B cell (primary cell): ENCODE results near the gene MAN1A2. TPM values are rescaled to one million over a fixed set of nuclear protein-coding genes. Genes with fewer than 3 reads are reported as not detected.

Experiments used
- ATAC-seq: fragments of 200-7000 bp; cut with Tn5 transposase; one replicate; pipeline ENCODE4 v1.10.0; 2021; ENCODE audit warnings: low read depth, mild to moderate bottlenecking, moderate number of reproducible peaks, moderate library complexity
- CTCF ChIA-PET: fragments of 350-600 bp; sonication (Branson Sonifier 250); formaldehyde crosslinking; loops from one replicate; lab custom pipeline; 2021; ENCODE audit warnings: antibody characterized with exemption, inconsistent platforms; lab: Charles Lee
- POLR2A ChIA-PET: fragments of 350-600 bp; sonication (Branson Sonifier 250); formaldehyde crosslinking; loops from one replicate; lab custom pipeline; 2021; ENCODE audit warnings: antibody characterized with exemption; lab: Charles Lee
- DNase-seq: peaks from one replicate; pipeline ENCODE4 v3.0.0; 2013
- H2AFZ ChIP-seq: 2 replicates; pipeline ENCODE4 v1.6.1; 2012; ENCODE audit warnings: mild to moderate bottlenecking, low read depth, low read length; ENCODE audit not compliant: insufficient read depth, poor library complexity, severe bottlenecking
- H3K27ac ChIP-seq, 2 donors: 1 replicate in 1 of 2; 2 replicates in 1 of 2; pipeline ENCODE4 v1.5.1; 2012 to 2013; ENCODE audit warnings: low read length in 2 of 2, mild to moderate bottlenecking in 2 of 2, moderate library complexity in 1 of 2
- H3K27me3 ChIP-seq, 4 experiments: fragments of 200-600 bp in 1 of 4; sonication (generic) in 1 of 4; replicated peaks in 1 of 4; 1 replicate in 2 of 4; 2 replicates in 2 of 4; pipeline versions ENCODE4 v1.6.1 to v1.7.0; 2013 to 2016; ENCODE audit warnings: low read length in 3 of 4, mild to moderate bottlenecking in 2 of 4, mixed read lengths in 1 of 4, moderate library complexity in 1 of 4; ENCODE audit not compliant: insufficient read depth in 4 of 4, control insufficient read depth in 3 of 4; ENCODE audit errors: control extremely low read depth in 1 of 4
- H3K36me3 ChIP-seq, 2 experiments: replicated peaks in 1 of 2; 1 replicate in 1 of 2; 2 replicates in 1 of 2; pipeline versions ENCODE4 v1.6.1 to v1.7.1; 2013; ENCODE audit warnings: low read length in 1 of 2; ENCODE audit not compliant: insufficient read depth in 2 of 2, control insufficient read depth in 1 of 2; ENCODE audit errors: control extremely low read depth in 1 of 2, extremely low read depth in 1 of 2
- H3K4me1 ChIP-seq, 2 donors: fragments of 200-600 bp in 1 of 2; sonication (generic) in 1 of 2; 1 replicate in 1 of 2; 2 replicates in 1 of 2; pipeline versions ENCODE4 v1.5.1 to v1.6.1; 2013 to 2017; ENCODE audit warnings: low read length in 2 of 2; ENCODE audit not compliant: control insufficient read depth in 2 of 2, insufficient read depth in 2 of 2
- H3K4me2 ChIP-seq: replicated peaks from 2 replicates; pipeline ENCODE3; 2012; ENCODE audit warnings: mild to moderate bottlenecking, low read depth, low read length; ENCODE audit not compliant: poor library complexity, severe bottlenecking
- H3K4me3 ChIP-seq, 5 experiments: fragments of 200-600 bp in 1 of 5; sonication (generic) in 1 of 5; 1 replicate in 3 of 5; 2 replicates in 2 of 5; pipeline versions ENCODE4 v1.5.1 to v1.7.0; 2011 to 2016; ENCODE audit warnings: low read length in 4 of 5, mild to moderate bottlenecking in 4 of 5, low read depth in 2 of 5, control low read depth in 1 of 5, moderate library complexity in 1 of 5; ENCODE audit not compliant: insufficient read depth in 1 of 5; ENCODE audit errors: control extremely low read depth in 1 of 5, extremely low read depth in 1 of 5
- H3K79me2 ChIP-seq: fragments of 200-600 bp; sonication (generic); one replicate; pipeline ENCODE4 v1.6.0; 2016; ENCODE audit warnings: low read length; ENCODE audit not compliant: control insufficient read depth, insufficient read depth
- H3K9ac ChIP-seq: fragments of 200-600 bp; sonication (generic); 2 replicates; pipeline ENCODE4 v1.6.1; 2017; ENCODE audit warnings: mild to moderate bottlenecking, low read length, moderate library complexity
- H3K9me3 ChIP-seq, 3 donors: one replicate each; pipeline versions ENCODE4 v1.6.1 to v1.7.1; 2013; ENCODE audit warnings: low read length in 2 of 3; ENCODE audit not compliant: control insufficient read depth in 2 of 3, insufficient read depth in 1 of 3; ENCODE audit errors: control extremely low read depth in 1 of 3
- H4K20me1 ChIP-seq: 2 replicates; pipeline ENCODE4 v1.6.0; 2012; ENCODE audit warnings: mild to moderate bottlenecking, low read length; ENCODE audit not compliant: insufficient read depth, control insufficient read depth, poor library complexity, severe bottlenecking
- H3K27ac Mint-ChIP-seq: one replicate; pipeline ENCODE4 v1.8.0; 2021; ENCODE audit warnings: mixed read lengths
- H3K27me3 Mint-ChIP-seq: one replicate; pipeline ENCODE4 v1.8.0; 2021; ENCODE audit warnings: mixed read lengths
- H3K4me1 Mint-ChIP-seq: one replicate; pipeline ENCODE4 v1.8.0; 2021; ENCODE audit warnings: mixed read lengths
- H3K4me3 Mint-ChIP-seq: one replicate; pipeline ENCODE4 v1.8.0; 2021; ENCODE audit warnings: mixed read lengths
- H3K9me3 Mint-ChIP-seq: one replicate; pipeline ENCODE4 v1.8.0; 2022; ENCODE audit warnings: mixed read lengths; ENCODE audit not compliant: insufficient read depth
- CTCF ChIP-seq: fragments of 200-600 bp; IDR thresholded peaks from one replicate; pipeline ENCODE4 v1.8.0; 2022; ENCODE audit warnings: antibody characterized with exemption, mild to moderate bottlenecking
- EZH2 ChIP-seq: IDR thresholded peaks from 2 replicates; pipeline ENCODE4 v1.6.1; 2012; ENCODE audit warnings: borderline replicate concordance, low read depth, mild to moderate bottlenecking, moderate library complexity, low read length; ENCODE audit not compliant: insufficient read depth, poor library complexity, severe bottlenecking
- WGBS: methylation state at CpG from one replicate; pipeline ENCODE4 v1.1.5; 2013; ENCODE audit warnings: missing lambda C conversion rate; ENCODE audit not compliant: insufficient coverage; 5-methylcytosine and 5-hydroxymethylcytosine counted together
- intact Hi-C: fragments of 100-400 bp; cut with micrococcal nuclease; formaldehyde crosslinking; loops from one replicate; pipeline ENCODE4 v1.10.0; 2022
- polyA plus RNA-seq: library from polyadenylated mRNA; depleted of rRNA; stranded (reverse); fragments of >200 nt; gene quantifications from 2 replicates; pipeline ENCODE4 v1.2.3, GENCODE V29; 2012
- total RNA-seq, 2 donors: library from RNA; stranded (reverse); fragments of 120-200 nt in 1 of 2; gene quantifications; 1 replicate in 1 of 2; 2 replicates in 1 of 2; pipeline versions ENCODE4 v1.2.3 to v1.2.4, GENCODE V29; 2013 to 2022

The MAN1A2 gene
- total and polyA plus RNA-seq, 2 donors (not counting 1 experiment from before 2014, with no cell fraction given), result 4.6 to 55.6 TPM

- H3K27ac ChIP-seq, result no peak overlapping the region
- ChIA-PET POLR2A (no interaction called here), CTCF (no interaction called here)
- H3K4me3 ChIP-seq, result no peak overlapping the region
- H3K4me2 ChIP-seq, result no peak overlapping the region
- WGBS, result 91% methylated on average over 8 of the region's 8 CpGs
- H3K4me1 ChIP-seq, result peaks cover 3 to 6% of the 10 kb centered on the region in 2 donors
- H3K9ac ChIP-seq, result no peak overlapping the region
- Mint-ChIP-seq H3K4me1 (peaks cover 7% of the 10 kb centered on the region), H3K27ac (peak overlapping the region; percentile 26), H3K27me3 (peaks cover 4% of the 10 kb centered on the region), H3K9me3 (no peaks in the 10 kb centered on the region), H3K4me3 (no peak overlapping the region)
- H3K9me3 ChIP-seq, result peaks cover 0 to 3% (median 0%) of the 10 kb centered on the region in 3 donors
- intact Hi-C loops, result no loop called here
- no peaks in the 10 kb centered on the region for H3K79me2 ChIP-seq
- TF ChIP-seq CTCF (no peak), EZH2 (no peak)
- no peaks in the 10 kb centered on the region for H3K36me3 ChIP-seq
- DNase-seq (no peak), ATAC-seq (no peak)
- no peaks in the 10 kb centered on the region for H3K27me3 ChIP-seq
- H4K20me1 ChIP-seq, result no peaks in the 10 kb centered on the region
- H2AFZ ChIP-seq, result no peak overlapping the region
These were observed 198.7 kb downstream of the MAN1A2 start for GRCh38 chr1:117565745-117566455.

GRCh38 chr1:117566556-117566955 is 199.3 kb downstream of the MAN1A2 start:
- no peak overlapping the region for H3K9ac ChIP-seq
- H3K4me2 ChIP-seq, result no peak overlapping the region
- H2AFZ ChIP-seq, result no peak overlapping the region
- intact Hi-C loops, result no loop called here
- no peaks in the 10 kb centered on the region for H3K27me3 ChIP-seq
- no CpG with 5 or more reads among the region's 3 CpGs for WGBS
- peaks cover 0 to 3% (median 0%) of the 10 kb centered on the region in 3 donors for H3K9me3 ChIP-seq
- Mint-ChIP-seq H3K4me1 (peaks cover 13% of the 10 kb centered on the region), H3K4me3 (no peak overlapping the region), H3K27ac (no peak overlapping the region), H3K9me3 (no peaks in the 10 kb centered on the region), H3K27me3 (peaks cover 4% of the 10 kb centered on the region)
- no peak overlapping the region for H3K4me3 ChIP-seq
- no peaks in the 10 kb centered on the region for H3K79me2 ChIP-seq
- TF ChIP-seq CTCF (no peak), EZH2 (no peak)
- CTCF ChIA-PET, result no interaction called here
- ATAC-seq (no peak), DNase-seq (no peak)
- no peak overlapping the region for H3K27ac ChIP-seq
- H4K20me1 ChIP-seq, result no peaks in the 10 kb centered on the region
- POLR2A ChIA-PET, result no interaction called here
- no peaks in the 10 kb centered on the region for H3K36me3 ChIP-seq
- H3K4me1 ChIP-seq, result peaks cover 3 to 6% of the 10 kb centered on the region in 2 donors
